Astrocyte of the spinal cord (primary cell): ENCODE data around the gene ELF3.
"Not testable (repeated sequence)": the region's sequence is repeated elsewhere in the genome, so short reads cannot be mapped to it uniquely, and the experiment has no call there.

Source experiments
- DNase-seq: peaks from one replicate; pipeline ENCODE4 v3.0.0; 2011; ENCODE audit warnings: low read depth, low spot score
- H3K4me3 ChIP-seq: 2 replicates; pipeline ENCODE4 v1.5.1; 2011; ENCODE audit warnings: low read depth, mild to moderate bottlenecking, low read length, moderate library complexity
- in situ Hi-C: cut with HindIII; loops from 2 replicates; pipeline ENCODE4 v1.10.0; 2017; ENCODE audit warnings: low sequenced_read_pairs
- TF ChIP-seq, protein P1 (sequence below): IDR thresholded peaks from 2 replicates; pipeline ENCODE4 v1.5.1; 2012; ENCODE audit warnings: low read depth, mild to moderate bottlenecking, low read length, inconsistent platforms

The ELF3 gene

DNA sequence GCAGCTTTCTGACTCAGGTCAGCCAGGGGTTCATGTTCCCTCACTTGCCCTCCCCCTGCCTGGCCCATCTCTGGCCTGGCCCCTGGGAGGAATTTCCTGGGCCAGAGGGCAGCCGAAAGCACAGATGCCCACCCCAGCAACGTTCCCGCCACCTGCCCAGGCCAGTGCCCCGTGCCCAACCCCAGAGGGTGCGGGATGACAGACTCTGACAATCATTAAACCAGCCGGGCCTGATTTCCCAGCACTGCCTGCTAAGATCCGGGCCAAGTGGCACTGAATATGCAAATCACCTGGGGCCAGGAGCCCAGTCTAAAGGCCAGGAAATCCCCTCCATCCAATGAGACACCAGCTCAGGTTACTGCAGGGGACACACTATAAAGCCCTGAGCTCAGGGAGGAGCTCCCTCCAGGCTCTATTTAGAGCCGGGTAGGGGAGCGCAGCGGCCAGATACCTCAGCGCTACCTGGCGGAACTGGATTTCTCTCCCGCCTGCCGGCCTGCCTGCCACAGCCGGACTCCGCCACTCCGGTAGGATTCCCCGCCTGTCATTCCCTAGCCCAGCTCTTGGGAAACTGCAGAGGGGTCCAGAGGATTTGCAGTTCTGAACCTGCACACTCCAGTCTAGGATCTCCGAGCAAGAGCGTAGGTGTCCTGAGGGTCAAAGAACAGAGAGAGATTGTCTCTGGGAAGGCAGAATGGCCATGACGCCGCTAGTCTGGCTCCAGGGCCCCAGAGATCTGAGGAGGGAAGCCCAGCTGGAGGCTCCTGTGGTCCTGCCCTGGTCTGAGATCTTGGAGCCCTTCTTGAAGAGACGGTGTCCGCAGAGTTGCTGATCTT lies at the start of gene ELF3:
Gene ELF3, plus strand, starts transcription at position 408 of the 836 bp plus-strand sequence. CDS start 550 bp downstream, outside the sequence.
- H3K4me3 ChIP-seq = no peak within 1 kb of the TSS
- TF ChIP-seq, protein P1, sequence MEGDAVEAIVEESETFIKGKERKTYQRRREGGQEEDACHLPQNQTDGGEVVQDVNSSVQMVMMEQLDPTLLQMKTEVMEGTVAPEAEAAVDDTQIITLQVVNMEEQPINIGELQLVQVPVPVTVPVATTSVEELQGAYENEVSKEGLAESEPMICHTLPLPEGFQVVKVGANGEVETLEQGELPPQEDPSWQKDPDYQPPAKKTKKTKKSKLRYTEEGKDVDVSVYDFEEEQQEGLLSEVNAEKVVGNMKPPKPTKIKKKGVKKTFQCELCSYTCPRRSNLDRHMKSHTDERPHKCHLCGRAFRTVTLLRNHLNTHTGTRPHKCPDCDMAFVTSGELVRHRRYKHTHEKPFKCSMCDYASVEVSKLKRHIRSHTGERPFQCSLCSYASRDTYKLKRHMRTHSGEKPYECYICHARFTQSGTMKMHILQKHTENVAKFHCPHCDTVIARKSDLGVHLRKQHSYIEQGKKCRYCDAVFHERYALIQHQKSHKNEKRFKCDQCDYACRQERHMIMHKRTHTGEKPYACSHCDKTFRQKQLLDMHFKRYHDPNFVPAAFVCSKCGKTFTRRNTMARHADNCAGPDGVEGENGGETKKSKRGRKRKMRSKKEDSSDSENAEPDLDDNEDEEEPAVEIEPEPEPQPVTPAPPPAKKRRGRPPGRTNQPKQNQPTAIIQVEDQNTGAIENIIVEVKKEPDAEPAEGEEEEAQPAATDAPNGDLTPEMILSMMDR = no peak
- in situ Hi-C loops = no loop called here
- no peak for DNase-seq

DNA sequence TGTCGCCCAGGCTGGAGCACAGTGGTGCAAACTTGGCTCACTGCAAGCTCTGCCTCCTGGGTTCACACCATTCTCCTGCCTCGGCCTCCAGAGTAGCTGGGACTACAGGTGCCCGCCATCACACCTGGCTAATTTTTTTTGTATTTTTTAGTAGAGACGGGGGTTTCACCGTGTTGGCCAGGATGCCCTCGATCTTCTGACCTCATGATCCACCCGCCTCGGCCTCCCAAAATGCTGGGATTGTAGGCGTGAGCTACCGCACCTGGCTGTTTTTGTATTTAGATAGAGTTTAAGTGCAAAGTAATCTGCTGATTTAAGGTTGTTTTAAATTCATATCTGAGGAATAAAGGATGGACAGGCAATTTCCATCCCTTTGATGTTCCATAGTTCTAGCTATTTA lies 48.0 kb upstream of the ELF3 start:
- in situ Hi-C loops, DNase-seq, H3K4me3 ChIP-seq: not testable (repeated sequence)

DNA sequence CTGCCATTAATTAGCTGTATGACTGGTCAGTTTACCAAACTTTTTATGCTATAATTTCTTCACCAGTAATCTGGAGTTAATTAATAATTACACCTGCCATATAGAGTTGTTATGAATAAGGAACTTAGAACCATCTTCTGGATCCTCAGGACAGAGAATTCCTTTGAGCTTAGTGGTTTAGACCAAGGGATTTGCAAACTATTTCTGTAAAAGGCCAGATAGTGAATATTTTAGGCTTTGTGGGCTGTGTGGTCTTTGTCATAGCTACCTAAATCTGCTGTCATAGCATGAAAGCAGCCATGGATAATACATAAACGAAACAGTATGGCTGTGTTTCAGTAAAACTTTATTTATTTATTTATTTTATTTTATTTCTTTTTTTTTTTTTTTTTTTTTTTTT lies 46.1 kb upstream of the ELF3 start:
- in situ Hi-C loops = no loop called here
- TF ChIP-seq, protein P1 = no peak
- no peak overlapping the region for H3K4me3 ChIP-seq
- DNase-seq = no peak

DNA sequence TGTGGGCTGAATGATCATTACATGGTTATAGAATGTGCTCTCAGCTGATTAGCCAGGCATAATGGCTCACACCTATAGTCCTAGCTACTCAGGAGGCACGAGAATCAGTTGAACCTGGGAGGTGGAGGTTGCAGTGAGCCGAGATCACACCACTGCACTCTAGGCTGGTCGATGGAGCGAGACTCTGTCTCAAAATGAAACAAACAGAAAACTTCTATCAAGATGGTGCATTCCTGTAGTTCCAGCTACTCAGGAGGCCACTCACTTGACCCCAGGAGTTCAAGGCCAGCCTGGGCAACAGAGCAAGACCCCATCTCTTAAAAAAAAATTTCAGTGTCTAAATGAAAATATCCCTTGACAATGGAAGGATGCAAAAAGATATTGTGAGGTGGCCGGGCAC lies 44.2 kb upstream of the ELF3 start:
- H3K4me3 ChIP-seq = no peak overlapping the region
- TF ChIP-seq, protein P1 = no peak
- in situ Hi-C loops = no loop called here
- DNase-seq = no peak

DNA sequence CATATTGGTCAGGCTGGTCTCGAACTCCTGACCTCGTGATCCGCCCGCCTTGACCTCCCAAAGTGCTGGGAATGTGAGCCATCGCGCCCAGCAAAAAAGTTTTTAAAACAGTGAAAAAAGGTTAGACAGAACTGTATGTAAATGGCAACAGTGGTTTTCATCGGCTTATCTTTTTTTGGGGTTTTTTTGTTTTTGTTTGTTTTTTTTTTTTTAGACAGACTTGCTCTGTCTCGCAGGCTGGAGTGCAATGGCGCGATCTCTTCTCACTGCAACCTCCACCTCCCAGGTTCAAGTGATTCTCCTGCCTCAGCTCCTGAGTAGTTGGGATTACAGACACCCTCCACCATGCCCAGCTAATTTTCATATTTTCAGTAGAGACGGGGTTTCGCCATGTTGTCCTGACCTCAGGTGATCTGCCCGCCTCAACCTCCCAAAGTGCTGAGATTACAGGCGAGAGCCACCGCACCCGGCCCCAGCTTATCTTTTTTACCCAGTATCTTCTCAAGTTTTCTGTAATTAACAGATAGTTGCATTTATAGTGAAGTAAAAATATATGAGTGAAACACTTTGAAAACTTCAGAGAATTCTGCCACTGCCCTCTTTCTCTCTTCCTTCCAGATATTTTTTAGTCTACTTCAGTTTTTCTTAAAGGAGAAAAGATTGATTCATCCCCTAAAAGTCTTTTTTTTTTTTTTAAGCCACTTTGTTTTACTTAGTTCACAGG lies 42.0 kb upstream of the ELF3 start:
- DNase-seq = no peak
- in situ Hi-C loops = no loop called here
- no peak overlapping the region for H3K4me3 ChIP-seq
- TF ChIP-seq, protein P1 = no peak

DNA sequence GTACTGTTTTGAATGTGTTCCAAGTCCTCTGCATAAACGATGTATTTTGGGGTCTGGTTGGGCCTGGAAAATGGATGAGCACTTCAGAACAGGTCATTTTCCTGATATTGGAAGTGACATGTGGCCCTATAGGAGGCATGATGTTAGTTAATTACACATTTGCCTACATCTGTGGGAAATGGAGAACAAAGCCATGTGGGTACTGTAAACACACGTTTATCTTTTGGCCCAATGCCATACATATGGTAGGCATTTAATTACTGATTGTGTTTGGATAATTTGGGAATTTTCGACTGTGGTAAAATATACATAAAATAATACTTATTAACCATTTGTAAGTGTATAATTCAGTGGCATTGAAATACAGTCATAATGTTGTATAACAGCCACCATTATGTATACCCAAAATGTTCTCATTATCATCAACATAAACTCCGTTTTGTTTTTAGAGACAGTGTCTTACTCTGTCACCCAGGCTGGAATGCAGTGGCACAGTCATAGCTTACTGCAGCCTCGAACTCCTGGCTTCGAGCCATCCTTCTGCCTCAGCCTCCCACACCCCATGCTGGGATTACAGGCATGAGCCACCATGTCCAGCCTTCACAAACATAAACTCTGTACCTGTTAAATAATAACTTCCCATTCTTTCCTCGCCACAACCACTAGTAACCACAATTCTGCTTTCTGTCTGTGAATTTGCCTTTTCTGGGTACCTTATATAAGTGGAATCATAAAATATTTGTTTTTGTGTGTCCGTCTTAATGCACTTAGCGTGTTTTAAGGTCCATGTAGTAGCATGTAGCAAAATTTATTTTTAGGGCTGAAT lies 39.8 kb upstream of the ELF3 start:
- DNase-seq = peak; percentile 25
- no peak overlapping the region for H3K4me3 ChIP-seq
- in situ Hi-C loops = no loop called here
- TF ChIP-seq, protein P1 = no peak
